Measurements from ENCODE around the gene ARHGAP28. TPM values are rescaled to one million over a fixed set of nuclear protein-coding genes. Genes with fewer than 3 reads are reported as not detected.

The ARHGAP28 gene
- polyA plus RNA-seq, 1 experiment = 5.3 TPM

- no peak overlapping the region for H3K4me3 ChIP-seq (ENCODE audit: low read depth, low read length)
- no peaks in the 10 kb centered on the region for H3K36me3 ChIP-seq (ENCODE audit: control insufficient read depth, insufficient read depth, low read length)
- no peak for TF ChIP-seq CTCF (IDR thresholded peaks at IDR 0.05; ENCODE audit: insufficient read depth, low read depth, low read length)
- ChIA-PET CTCF (interaction anchor here (1.0 kb wide), 1 partner anchor 10 kb away, joined by 3 read pairs; no protein-coding TSS in a partner anchor), POLR2A (interaction anchor here (0.6 kb wide), 1 partner anchor 31 kb away, joined by 4 read pairs; no protein-coding TSS in a partner anchor)
- DNase-seq (ENCODE audit: low read depth) = no peak
- no peaks in the 10 kb centered on the region; the same call in 1 of the 2 replicates for H3K27me3 ChIP-seq (ENCODE audit: control insufficient read depth, insufficient read depth, low read length)
These were observed 5.2 kb upstream of the ARHGAP28 start for GRCh38 chr18:6724331-6724730.

DNA sequence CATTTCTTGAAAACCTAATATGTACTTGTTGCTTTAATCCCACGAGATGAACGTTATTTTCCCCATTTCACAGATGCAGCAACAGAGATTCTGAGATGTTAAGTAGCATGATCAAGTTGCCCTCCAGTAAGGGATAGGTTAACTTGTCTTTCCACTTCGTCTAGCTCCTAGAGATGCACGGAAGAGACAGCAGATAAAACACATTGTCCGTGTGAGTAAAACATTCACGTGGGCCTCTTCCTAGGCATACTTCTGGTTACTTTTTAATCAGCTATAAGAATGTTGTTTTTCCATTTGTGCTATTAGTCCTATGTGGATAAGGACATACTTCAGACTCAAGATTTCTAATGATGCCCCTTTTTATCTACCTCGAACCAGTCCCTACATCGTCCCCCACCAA lies 1.2 kb upstream of the ARHGAP28 start:
- Histone ChIP-seq H3K27me3 (ENCODE audit: control insufficient read depth, insufficient read depth, low read length) (no peaks in the 10 kb centered on the region; the same call in 1 of the 2 replicates), H3K4me3 (ENCODE audit: low read depth, low read length) (no peak overlapping the region), H3K36me3 (ENCODE audit: control insufficient read depth, insufficient read depth, low read length) (no peaks in the 10 kb centered on the region)
- no peak for DNase-seq (ENCODE audit: low read depth)
- TF ChIP-seq CTCF (IDR thresholded peaks at IDR 0.05; ENCODE audit: insufficient read depth, low read depth, low read length) = no peak
- ChIA-PET CTCF (interaction anchor here (1.2 to 1.6 kb wide), 2 partner anchors 83 to 185 kb away, joined by 3 read pairs; no protein-coding TSS in a partner anchor), POLR2A (no interaction called here)

- H3K4me3 ChIP-seq (ENCODE audit: low read depth, low read length) = peak overlapping the region; percentile 77
- H3K27me3 ChIP-seq (ENCODE audit: control insufficient read depth, insufficient read depth, low read length) = no peaks in the 10 kb centered on the region; the same call in 1 of the 2 replicates
- 0 out of 2 replicates have a peak, but pooled peaks have one; percentile 4 for TF ChIP-seq CTCF (IDR thresholded peaks at IDR 0.05; ENCODE audit: insufficient read depth, low read depth, low read length)
- POLR2A ChIA-PET = no interaction called here
- CTCF ChIA-PET = interaction anchor here (4.2 kb wide), 1 partner anchor 157 kb away, joined by 14 read pairs; no protein-coding TSS in a partner anchor
- H3K36me3 ChIP-seq (ENCODE audit: control insufficient read depth, insufficient read depth, low read length) = no peaks in the 10 kb centered on the region
- DNase-seq (ENCODE audit: low read depth) = no peak
These were observed 688 bp upstream of the ARHGAP28 start for GRCh38 chr18:6728809-6729246.

DNA sequence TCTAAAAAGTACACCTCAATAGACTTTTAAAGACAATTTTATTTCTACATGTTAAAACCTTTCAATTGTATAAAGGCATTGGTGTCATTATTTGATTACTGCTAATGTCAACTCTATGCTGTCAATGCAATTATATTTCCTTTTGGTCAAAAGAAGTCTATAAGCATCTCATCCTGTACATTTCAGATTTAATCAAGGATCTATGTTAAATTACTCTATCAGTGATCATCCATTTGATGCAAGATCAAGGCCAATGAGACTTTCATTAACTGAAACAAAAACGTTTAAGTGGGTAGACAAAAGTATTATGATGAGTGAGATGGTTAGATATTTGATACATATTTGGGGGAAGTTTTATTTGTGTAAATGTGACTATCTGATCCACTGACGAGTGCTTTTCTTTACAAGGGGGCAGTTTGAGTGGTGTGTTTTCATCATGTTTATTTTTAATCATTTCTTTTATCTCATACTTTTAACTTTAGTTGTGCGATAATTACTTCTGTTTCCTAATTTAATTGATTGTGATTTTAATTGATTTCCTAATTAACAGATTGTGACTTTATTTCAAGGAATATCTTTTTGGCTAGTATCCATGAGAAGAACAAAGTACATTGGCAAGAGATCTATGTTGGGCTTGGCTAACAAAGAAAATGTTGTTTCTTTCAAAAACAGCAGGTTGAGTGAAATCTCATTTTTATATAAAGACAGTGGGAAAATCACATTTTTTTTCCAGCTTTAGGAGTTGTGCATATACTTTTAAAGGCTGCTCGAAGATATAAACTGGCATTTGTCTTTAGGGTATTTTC lies 1.1 kb downstream of the ARHGAP28 start:
- Histone ChIP-seq H3K36me3 (ENCODE audit: control insufficient read depth, insufficient read depth, low read length) (no peaks in the 10 kb centered on the region), H3K27me3 (ENCODE audit: control insufficient read depth, insufficient read depth, low read length) (no peaks in the 10 kb centered on the region), H3K4me3 (ENCODE audit: low read depth, low read length) (peak overlapping the region; percentile 77)
- DNase-seq (ENCODE audit: low read depth) = no peak
- ChIA-PET CTCF (interaction anchor here (0.6 to 4.2 kb wide), 8 partner anchors 43 to 188 kb away, joined by 3 to 14 read pairs (median 3); no protein-coding TSS in a partner anchor), POLR2A (no interaction called here)
- TF ChIP-seq CTCF (IDR thresholded peaks at IDR 0.05; ENCODE audit: insufficient read depth, low read depth, low read length) = no peak

- POLR2A ChIA-PET = interaction anchor here (0.6 kb wide), 1 partner anchor 36 kb away, joined by 3 read pairs; no protein-coding TSS in a partner anchor
- no peaks in the 10 kb centered on the region for H3K36me3 ChIP-seq (ENCODE audit: control insufficient read depth, insufficient read depth, low read length)
- TF ChIP-seq CTCF (IDR thresholded peaks at IDR 0.05; ENCODE audit: insufficient read depth, low read depth, low read length) = no peak
- no peaks in the 10 kb centered on the region for H3K27me3 ChIP-seq (ENCODE audit: control insufficient read depth, insufficient read depth, low read length)
- peak overlapping the region; percentile 77 for H3K4me3 ChIP-seq (ENCODE audit: low read depth, low read length)
- peak; percentile 63 for DNase-seq (ENCODE audit: low read depth)
- CTCF ChIA-PET = interaction anchor here (0.8 to 4.2 kb wide), 4 partner anchors 10 to 188 kb away, joined by 3 to 14 read pairs (median 3); no protein-coding TSS in a partner anchor
These were observed 1.7 kb downstream of the ARHGAP28 start for GRCh38 chr18:6731222-6731596.

All from BJ (cell line).